ENCODE measurements around the gene SYCE1. TPM values are rescaled to one million over a fixed set of nuclear protein-coding genes. Genes with fewer than 3 reads are reported as not detected.
"Not testable (repeated sequence)": the region's sequence is repeated elsewhere in the genome, so short reads cannot be mapped to it uniquely, and the experiment has no call there.

The SYCE1 gene
- total RNA-seq, 3 donors from 2014 or later, result 3.9 to 5.4 TPM; not detected in 1

DNA sequence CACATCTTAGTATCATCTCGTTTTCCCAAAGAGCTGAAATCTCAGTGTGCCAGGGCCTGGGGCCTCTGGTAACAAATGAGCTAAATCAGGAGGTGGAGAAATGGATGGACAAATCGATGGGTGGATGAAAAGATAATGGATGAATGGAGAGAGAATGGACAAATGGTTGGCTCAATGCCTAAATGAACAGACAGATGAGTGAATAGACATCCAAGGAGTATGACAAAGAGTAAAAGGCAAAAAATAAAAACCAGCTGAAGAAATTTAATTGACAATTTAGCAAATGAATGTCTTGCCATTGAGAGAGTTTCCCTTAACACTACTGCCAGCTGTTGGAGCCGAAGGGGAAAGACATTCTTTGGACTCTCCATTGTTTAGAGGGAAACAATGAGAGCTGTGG is 8.0 kb downstream of the SYCE1 start:
- intact Hi-C loops (cut with DNase I; ENCODE audit: low total_unique reads), result no loop called here
- Histone ChIP-seq H3K9me3 (no peaks in the 10 kb centered on the region), H3K4me3 (no peak overlapping the region), H3K36me3 (no peaks in the 10 kb centered on the region), H3K27me3 (no peaks in the 10 kb centered on the region), H3K27ac (no peak overlapping the region), H3K4me1 (no peaks in the 10 kb centered on the region)
- DNase-seq (ENCODE audit: low spot score in 2 of 2), result no peak
- TF ChIP-seq POLR2A (IDR thresholded peaks at IDR 0.05), result no peak
- TF ChIP-seq POLR2AphosphoS5 (IDR thresholded peaks at IDR 0.05), result no peak
- TF ChIP-seq, protein P1, sequence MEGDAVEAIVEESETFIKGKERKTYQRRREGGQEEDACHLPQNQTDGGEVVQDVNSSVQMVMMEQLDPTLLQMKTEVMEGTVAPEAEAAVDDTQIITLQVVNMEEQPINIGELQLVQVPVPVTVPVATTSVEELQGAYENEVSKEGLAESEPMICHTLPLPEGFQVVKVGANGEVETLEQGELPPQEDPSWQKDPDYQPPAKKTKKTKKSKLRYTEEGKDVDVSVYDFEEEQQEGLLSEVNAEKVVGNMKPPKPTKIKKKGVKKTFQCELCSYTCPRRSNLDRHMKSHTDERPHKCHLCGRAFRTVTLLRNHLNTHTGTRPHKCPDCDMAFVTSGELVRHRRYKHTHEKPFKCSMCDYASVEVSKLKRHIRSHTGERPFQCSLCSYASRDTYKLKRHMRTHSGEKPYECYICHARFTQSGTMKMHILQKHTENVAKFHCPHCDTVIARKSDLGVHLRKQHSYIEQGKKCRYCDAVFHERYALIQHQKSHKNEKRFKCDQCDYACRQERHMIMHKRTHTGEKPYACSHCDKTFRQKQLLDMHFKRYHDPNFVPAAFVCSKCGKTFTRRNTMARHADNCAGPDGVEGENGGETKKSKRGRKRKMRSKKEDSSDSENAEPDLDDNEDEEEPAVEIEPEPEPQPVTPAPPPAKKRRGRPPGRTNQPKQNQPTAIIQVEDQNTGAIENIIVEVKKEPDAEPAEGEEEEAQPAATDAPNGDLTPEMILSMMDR (IDR thresholded peaks at IDR 0.05), result no peak

DNA sequence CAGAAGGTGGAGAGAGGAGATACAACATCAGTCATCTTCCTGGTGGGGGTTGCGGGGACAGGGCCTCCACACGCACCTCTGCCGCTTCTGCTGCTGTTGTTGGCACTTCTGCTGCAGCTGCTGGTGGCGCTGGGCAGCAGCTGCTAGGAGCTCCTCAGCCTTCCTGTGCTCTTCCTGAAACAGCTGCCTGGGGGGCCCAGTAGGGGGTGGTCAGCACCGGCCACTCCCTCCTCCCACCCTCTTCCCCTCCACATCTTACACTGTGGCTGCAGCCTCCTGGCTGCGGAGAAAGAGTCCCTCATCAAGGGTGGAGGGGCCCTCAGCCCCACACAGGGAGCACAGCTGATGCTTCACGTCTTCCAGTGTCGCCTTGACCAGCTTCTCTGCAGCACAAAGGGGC is 9.9 kb downstream of the SYCE1 start:
- intact Hi-C loops (cut with DNase I; ENCODE audit: low total_unique reads), result no loop called here
- no peak overlapping the region for H3K27ac ChIP-seq
- H3K27me3 ChIP-seq, result no peaks in the 10 kb centered on the region
- H3K4me3 ChIP-seq, result no peak overlapping the region
- H3K36me3 ChIP-seq, result no peaks in the 10 kb centered on the region
- no peak for TF ChIP-seq POLR2AphosphoS5 (IDR thresholded peaks at IDR 0.05)
- TF ChIP-seq, protein P1 (IDR thresholded peaks at IDR 0.05), result no peak
- no peak for TF ChIP-seq POLR2A (IDR thresholded peaks at IDR 0.05)
- DNase-seq (ENCODE audit: low spot score in 2 of 2), result no peak
- no peaks in the 10 kb centered on the region for H3K4me1 ChIP-seq
- H3K9me3 ChIP-seq, result no peaks in the 10 kb centered on the region

DNA sequence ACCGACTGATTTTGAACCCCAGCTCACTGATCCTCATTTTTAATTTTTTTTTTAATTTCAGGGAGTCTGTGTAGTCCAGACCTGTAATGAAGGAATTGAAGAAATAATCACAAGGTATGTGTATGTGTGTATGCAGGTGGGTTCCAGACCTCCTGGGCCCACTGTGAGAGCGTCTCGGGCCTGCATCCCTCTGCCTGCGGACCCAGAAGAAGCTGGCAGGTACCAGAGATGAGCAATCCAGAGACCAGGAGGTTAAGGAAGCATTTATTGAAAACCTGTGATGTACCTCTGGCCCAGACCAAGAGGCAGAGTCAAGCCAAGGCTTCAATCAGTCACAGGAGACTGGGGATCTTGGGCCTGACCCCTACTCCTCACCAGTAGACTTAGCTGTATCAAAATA is 10.8 kb downstream of the SYCE1 start:
- intact Hi-C loops (cut with DNase I; ENCODE audit: low total_unique reads), result no loop called here
- Histone ChIP-seq H3K36me3 (no peaks in the 10 kb centered on the region), H3K4me3 (no peak overlapping the region), H3K9me3 (no peaks in the 10 kb centered on the region), H3K27me3 (no peaks in the 10 kb centered on the region), H3K4me1 (no peaks in the 10 kb centered on the region), H3K27ac (no peak overlapping the region)
- DNase-seq (ENCODE audit: low spot score in 2 of 2), result no peak
- TF ChIP-seq POLR2AphosphoS5 (IDR thresholded peaks at IDR 0.05) (no peak), POLR2A (IDR thresholded peaks at IDR 0.05) (no peak)
- TF ChIP-seq, protein P1 (IDR thresholded peaks at IDR 0.05), result no peak

DNA sequence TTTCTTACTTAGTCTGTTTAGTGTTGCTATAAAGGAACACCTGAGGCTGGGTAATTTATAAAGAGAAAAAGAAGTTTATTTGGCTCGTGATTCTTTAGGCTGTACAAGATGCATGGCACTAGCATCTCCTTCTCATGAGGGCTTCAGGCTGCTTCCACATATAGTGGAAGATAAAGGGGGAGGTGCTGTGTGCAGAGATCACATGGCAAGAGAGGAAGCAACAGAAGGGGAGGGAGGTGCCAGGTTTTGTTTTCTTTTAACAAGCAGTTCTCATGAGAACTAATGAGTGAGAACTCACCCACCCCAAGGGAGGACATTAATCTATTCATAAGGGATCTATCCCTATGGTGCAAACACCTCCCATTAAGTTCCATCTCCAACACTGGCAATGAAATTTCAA is 20.9 kb downstream of the SYCE1 start:
- intact Hi-C loops (cut with DNase I; ENCODE audit: low total_unique reads), result no loop called here
- TF ChIP-seq POLR2A (IDR thresholded peaks at IDR 0.05), result no peak
- TF ChIP-seq, protein P1 (IDR thresholded peaks at IDR 0.05), result no peak
- no peak for TF ChIP-seq POLR2AphosphoS5 (IDR thresholded peaks at IDR 0.05)
- Histone ChIP-seq H3K4me3 (no peak overlapping the region), H3K27me3 (peaks cover 0 to 3% of the 10 kb centered on the region in 2 donors), H3K36me3 (no peaks in the 10 kb centered on the region), H3K9me3 (peaks cover 6% of the 10 kb centered on the region in 2 donors), H3K27ac (no peak overlapping the region), H3K4me1 (no peaks in the 10 kb centered on the region)
- DNase-seq (ENCODE audit: low spot score in 2 of 2), result no peak

DNA sequence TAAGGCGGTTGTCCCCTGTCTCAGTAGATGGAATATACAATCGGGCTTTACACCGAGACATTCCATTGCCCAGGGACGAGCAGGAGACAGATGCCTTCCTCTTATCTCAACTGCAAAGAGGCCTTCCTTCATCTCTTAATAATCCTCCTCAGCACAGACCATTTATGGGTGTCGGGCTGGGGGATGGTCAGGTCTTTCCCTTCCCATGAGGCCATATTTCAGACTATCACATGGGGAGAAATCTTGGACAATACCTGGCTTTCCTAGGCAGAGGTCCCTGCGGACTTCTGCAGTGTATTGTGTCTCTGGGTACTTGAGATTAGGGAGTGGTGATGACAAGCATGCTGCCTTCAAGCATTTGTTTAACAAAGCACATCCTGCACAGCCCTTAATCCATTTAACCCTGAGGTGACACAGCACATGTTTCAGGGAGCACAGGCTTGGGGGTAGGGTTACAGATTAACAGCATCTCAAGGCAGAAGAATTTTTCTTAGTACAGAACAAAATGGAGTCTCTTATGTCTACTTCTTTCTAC is 23.9 kb downstream of the SYCE1 start:
- H3K27me3 ChIP-seq; DNase-seq (ENCODE audit: low spot score in 2 of 2); H3K4me3 ChIP-seq; H3K9me3 ChIP-seq; H3K4me1 ChIP-seq; intact Hi-C loops (cut with DNase I; ENCODE audit: low total_unique reads); H3K36me3 ChIP-seq; H3K27ac ChIP-seq: not testable (repeated sequence)
